Mammary epithelial cell (primary cell): Measurements from ENCODE around the gene NEK3.

Experiments
- EZH2 ChIP-seq: IDR thresholded peaks from 2 replicates; pipeline ENCODE4 v1.6.1; 2012; ENCODE audit warnings: low read length, inconsistent platforms, borderline replicate concordance
- TF ChIP-seq, protein P1 (sequence below), 2 donors: IDR thresholded peaks in 1 of 2; conservative IDR thresholded peaks in 1 of 2; 2 replicates each; pipeline ENCODE4 v1.5.1; 2011 to 2012; ENCODE audit warnings: inconsistent platforms in 2 of 2, low read length in 2 of 2, mild to moderate bottlenecking in 2 of 2, control low read depth in 1 of 2, low read depth in 1 of 2; ENCODE audit not compliant: insufficient read depth in 1 of 2; ENCODE audit errors: extremely low read depth in 1 of 2

DNA sequence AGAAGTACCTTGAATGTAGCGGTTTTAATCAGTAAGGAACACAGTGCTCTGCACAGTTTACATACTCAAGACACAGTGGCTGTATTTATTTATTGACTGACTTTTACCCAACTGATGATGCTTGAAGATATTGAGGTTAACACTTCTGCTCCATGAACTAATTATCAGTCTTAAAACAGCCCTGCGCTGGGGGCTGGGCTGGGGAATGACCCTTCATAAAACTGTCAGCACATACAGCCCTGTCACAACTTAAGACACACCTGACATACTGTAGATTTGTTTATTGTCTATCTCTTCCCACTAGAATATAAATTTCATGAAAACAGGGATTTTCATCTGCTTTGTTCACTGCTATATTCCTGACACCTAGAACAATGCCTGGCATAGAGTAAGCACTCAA lies 41.3 kb downstream of the NEK3 start:
- TF ChIP-seq, protein P1, sequence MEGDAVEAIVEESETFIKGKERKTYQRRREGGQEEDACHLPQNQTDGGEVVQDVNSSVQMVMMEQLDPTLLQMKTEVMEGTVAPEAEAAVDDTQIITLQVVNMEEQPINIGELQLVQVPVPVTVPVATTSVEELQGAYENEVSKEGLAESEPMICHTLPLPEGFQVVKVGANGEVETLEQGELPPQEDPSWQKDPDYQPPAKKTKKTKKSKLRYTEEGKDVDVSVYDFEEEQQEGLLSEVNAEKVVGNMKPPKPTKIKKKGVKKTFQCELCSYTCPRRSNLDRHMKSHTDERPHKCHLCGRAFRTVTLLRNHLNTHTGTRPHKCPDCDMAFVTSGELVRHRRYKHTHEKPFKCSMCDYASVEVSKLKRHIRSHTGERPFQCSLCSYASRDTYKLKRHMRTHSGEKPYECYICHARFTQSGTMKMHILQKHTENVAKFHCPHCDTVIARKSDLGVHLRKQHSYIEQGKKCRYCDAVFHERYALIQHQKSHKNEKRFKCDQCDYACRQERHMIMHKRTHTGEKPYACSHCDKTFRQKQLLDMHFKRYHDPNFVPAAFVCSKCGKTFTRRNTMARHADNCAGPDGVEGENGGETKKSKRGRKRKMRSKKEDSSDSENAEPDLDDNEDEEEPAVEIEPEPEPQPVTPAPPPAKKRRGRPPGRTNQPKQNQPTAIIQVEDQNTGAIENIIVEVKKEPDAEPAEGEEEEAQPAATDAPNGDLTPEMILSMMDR (conservative IDR thresholded peaks at IDR 0.05 in 1 of 2, IDR thresholded peaks at IDR 0.05 in 1 of 2; ENCODE audit: extremely low read depth in 1 of 2, insufficient read depth in 1 of 2, low read depth in 1 of 2, low read length in 2 of 2), result no peak
- no peak for TF ChIP-seq EZH2
